Endodermal cell (in vitro differentiated cells): Measurements from ENCODE around the gene SLC12A4. TPM values are rescaled to one million over a fixed set of nuclear protein-coding genes. Genes with fewer than 3 reads are reported as not detected.
A peak's percentile ranks its signal among the peaks of the same experiment; 100 is the strongest.

ENCODE experiments used
- DNase-seq: peaks from one replicate; pipeline ENCODE4 v3.0.0-alpha.2; 2017
- H3K27ac ChIP-seq: 2 replicates; pipeline ENCODE4 v1.5.1; 2013; ENCODE audit warnings: mild to moderate bottlenecking, low read depth, low read length, moderate library complexity
- H3K27me3 ChIP-seq: 2 replicates; pipeline ENCODE4 v1.6.1; 2013; ENCODE audit warnings: mild to moderate bottlenecking, low read length, moderate library complexity; ENCODE audit not compliant: insufficient read depth, control insufficient read depth, poor library complexity, severe bottlenecking
- H3K36me3 ChIP-seq: 2 replicates; pipeline ENCODE4 v1.7.0; 2013; ENCODE audit warnings: mild to moderate bottlenecking, low read length, moderate library complexity; ENCODE audit not compliant: control insufficient read depth, insufficient read depth
- H3K4me1 ChIP-seq: one replicate; pipeline ENCODE4 v1.7.0; 2013; ENCODE audit warnings: low read length; ENCODE audit not compliant: control insufficient read depth, insufficient read depth
- H3K4me3 ChIP-seq: 2 replicates; pipeline ENCODE4 v1.5.1; 2013; ENCODE audit warnings: mild to moderate bottlenecking, low read length, moderate library complexity
- H3K9ac ChIP-seq: 2 replicates; pipeline ENCODE4 v1.6.1; 2013; ENCODE audit warnings: mild to moderate bottlenecking, low read length, moderate library complexity; ENCODE audit not compliant: poor library complexity, severe bottlenecking; ENCODE audit errors: extremely low read depth
- H3K9me3 ChIP-seq: 2 replicates; pipeline ENCODE4 v1.6.1; 2013; ENCODE audit warnings: mild to moderate bottlenecking, low read length, moderate library complexity; ENCODE audit not compliant: control insufficient read depth
- H3K27ac Mint-ChIP-seq: 2 replicates; pipeline ENCODE4 v1.8.0; 2020; ENCODE audit warnings: mixed read lengths
- H3K27me3 Mint-ChIP-seq: 2 replicates; pipeline ENCODE4 v1.8.0; 2021; ENCODE audit warnings: mild to moderate bottlenecking, mixed read lengths; ENCODE audit not compliant: insufficient read depth
- H3K36me3 Mint-ChIP-seq: 2 replicates; pipeline ENCODE4 v1.8.0; 2020; ENCODE audit warnings: low read depth, mixed read lengths
- H3K4me1 Mint-ChIP-seq: 2 replicates; pipeline ENCODE4 v1.8.0; 2020; ENCODE audit warnings: mixed read lengths
- H3K4me3 Mint-ChIP-seq: 2 replicates; pipeline ENCODE4 v1.8.0; 2020; ENCODE audit warnings: mild to moderate bottlenecking, moderate library complexity, mixed read lengths
- H3K9me3 Mint-ChIP-seq: 2 replicates; pipeline ENCODE4 v1.8.0; 2020; ENCODE audit warnings: mild to moderate bottlenecking, mixed read lengths
- WGBS, 2 experiments: methylation state at CpG; one replicate each; pipeline versions ENCODE4 v1.1.5 to v1.1.7; 2013; ENCODE audit warnings: missing lambda C conversion rate in 2 of 2, mixed read lengths in 1 of 2; ENCODE audit not compliant: insufficient coverage in 1 of 2, insufficient read length in 1 of 2; 5-methylcytosine and 5-hydroxymethylcytosine counted together
- total RNA-seq, 2 donors: library from RNA; stranded (reverse); fragmentation: NEBNext Ultra II Directional in 1 of 2; extraction: Animal tissue kit (Norgen Biotek cat#: 25700) in 1 of 2; gene quantifications; 2 replicates in 1 of 2; 3 replicates in 1 of 2; pipeline ENCODE4 v1.2.1, GENCODE V29; 2021
- TF ChIP-seq, protein P1 (sequence below): fragments of 200-600 bp; sonication (generic); conservative IDR thresholded peaks from 2 replicates; pipeline ENCODE4 v1.5.0; 2021; ENCODE audit warnings: antibody characterized with exemption, mild to moderate bottlenecking

Gene SLC12A4
- total RNA-seq, 2 donors from 2014 or later, result 37.9 to 43.4 TPM

DNA sequence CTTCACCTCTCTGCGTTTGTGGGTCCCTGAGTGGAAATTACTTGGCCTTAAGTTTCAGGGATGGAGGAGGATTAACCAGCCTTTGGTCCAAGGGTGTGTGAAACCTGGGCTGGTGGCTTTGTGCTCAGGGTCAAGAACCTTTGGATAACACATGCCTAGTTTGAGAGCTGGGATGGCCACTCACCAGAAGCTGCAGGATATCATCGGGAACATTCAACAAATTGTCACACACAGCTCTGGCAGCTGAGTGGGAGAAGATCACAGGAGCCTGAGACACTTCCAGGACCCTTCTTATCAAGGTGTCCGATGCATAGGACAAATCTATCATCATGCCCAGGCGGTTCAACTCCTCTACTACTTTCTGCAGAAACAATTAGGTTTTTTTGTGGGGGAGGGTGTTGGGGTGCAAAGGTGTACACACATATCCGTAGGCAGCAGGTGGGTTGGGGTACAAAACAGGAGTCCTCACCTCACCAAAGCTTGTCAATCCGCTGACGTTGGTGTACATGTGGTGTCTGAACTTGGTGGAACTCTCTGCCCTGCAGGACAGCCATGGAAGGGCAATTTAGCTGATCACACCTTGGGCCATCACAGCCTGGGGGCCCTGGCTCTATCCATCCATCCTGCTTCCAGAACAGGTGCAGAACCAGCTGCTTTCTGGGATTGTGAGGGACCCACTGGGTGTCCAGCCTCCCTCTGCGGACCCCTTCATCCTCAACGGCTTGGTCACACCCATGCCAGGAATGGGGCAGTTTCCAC is 9.2 kb upstream of the SLC12A4 start:
- Mint-ChIP-seq H3K4me1 (no peaks in the 10 kb centered on the region), H3K9me3 (peaks cover 3% of the 10 kb centered on the region), H3K27me3 (peaks cover 13% of the 10 kb centered on the region), H3K27ac (no peak overlapping the region), H3K4me3 (no peak overlapping the region), H3K36me3 (no peaks in the 10 kb centered on the region)
- DNase-seq, result no peak
- no peak overlapping the region for H3K4me3 ChIP-seq
- 68 to 87% methylated on average over 3 to 9 of the region's 9 CpGs for WGBS, 2 experiments
- no peaks in the 10 kb centered on the region for H3K9me3 ChIP-seq
- no peaks in the 10 kb centered on the region for H3K4me1 ChIP-seq
- peaks cover 15% of the 10 kb centered on the region for H3K27me3 ChIP-seq
- TF ChIP-seq, protein P1, sequence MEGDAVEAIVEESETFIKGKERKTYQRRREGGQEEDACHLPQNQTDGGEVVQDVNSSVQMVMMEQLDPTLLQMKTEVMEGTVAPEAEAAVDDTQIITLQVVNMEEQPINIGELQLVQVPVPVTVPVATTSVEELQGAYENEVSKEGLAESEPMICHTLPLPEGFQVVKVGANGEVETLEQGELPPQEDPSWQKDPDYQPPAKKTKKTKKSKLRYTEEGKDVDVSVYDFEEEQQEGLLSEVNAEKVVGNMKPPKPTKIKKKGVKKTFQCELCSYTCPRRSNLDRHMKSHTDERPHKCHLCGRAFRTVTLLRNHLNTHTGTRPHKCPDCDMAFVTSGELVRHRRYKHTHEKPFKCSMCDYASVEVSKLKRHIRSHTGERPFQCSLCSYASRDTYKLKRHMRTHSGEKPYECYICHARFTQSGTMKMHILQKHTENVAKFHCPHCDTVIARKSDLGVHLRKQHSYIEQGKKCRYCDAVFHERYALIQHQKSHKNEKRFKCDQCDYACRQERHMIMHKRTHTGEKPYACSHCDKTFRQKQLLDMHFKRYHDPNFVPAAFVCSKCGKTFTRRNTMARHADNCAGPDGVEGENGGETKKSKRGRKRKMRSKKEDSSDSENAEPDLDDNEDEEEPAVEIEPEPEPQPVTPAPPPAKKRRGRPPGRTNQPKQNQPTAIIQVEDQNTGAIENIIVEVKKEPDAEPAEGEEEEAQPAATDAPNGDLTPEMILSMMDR, result peak; percentile 26
- no peak overlapping the region for H3K27ac ChIP-seq
- H3K36me3 ChIP-seq, result no peaks in the 10 kb centered on the region
- no peak overlapping the region for H3K9ac ChIP-seq

DNA sequence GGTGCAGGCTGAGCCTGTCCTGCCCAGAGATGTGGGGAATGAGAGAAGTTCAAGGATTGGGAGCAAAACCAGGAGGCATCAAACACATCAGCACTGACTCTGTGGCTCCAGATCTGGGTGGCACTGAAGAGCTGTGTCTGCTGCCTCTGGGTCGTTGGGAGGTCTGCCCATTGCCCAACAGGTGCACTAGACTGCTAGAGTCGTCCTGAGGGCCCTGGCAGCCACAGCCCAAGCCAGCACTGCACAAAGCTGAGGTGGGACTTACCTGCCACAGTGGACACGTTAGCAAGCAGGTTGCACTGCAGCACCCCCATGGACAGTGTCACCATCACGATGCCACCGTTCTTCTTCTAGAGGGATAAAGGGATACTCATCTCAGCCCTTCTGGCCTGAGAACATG is 8.6 kb upstream of the SLC12A4 start:
- TF ChIP-seq, protein P1, result no peak
- WGBS, 2 experiments, result 78 to 79% methylated on average over 4 to 5 of the region's 5 CpGs

DNA sequence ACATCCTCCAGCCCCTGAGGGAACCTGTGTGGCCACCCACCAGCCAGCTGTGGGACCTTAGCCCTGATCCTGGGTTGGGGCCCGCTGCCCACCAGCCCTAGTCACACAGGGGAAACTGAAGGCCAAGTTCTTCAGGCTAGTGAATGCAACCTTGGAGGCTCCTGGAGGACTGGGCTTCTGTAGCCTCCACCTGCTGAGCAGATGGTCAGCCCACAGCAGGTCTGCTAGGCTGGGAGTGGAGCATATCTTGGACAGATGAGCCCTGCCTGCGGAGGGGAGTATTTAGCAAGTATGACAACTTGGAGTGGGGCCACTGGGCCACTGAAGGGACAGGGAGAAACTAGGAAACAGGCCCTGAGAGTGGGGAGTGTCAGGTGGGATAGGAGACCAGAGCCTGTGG is 7.8 kb upstream of the SLC12A4 start:
- H3K9me3 ChIP-seq, result no peaks in the 10 kb centered on the region
- H3K9ac ChIP-seq, result no peak overlapping the region
- H3K4me1 ChIP-seq, result no peaks in the 10 kb centered on the region
- no peaks in the 10 kb centered on the region for H3K36me3 ChIP-seq
- DNase-seq, result peak; percentile 37
- H3K9me3 Mint-ChIP-seq, result no peaks in the 10 kb centered on the region
- H3K27ac ChIP-seq, result no peak overlapping the region
- 83 to 90% methylated on average over 1 to 2 of the region's 2 CpGs for WGBS, 2 experiments
- peaks cover 13% of the 10 kb centered on the region for H3K27me3 Mint-ChIP-seq
- TF ChIP-seq, protein P1, result no peak
- no peak overlapping the region for H3K27ac Mint-ChIP-seq
- no peaks in the 10 kb centered on the region for H3K4me1 Mint-ChIP-seq
- H3K4me3 Mint-ChIP-seq, result no peak overlapping the region
- H3K4me3 ChIP-seq, result no peak overlapping the region
- H3K27me3 ChIP-seq, result peaks cover 15% of the 10 kb centered on the region
- H3K36me3 Mint-ChIP-seq, result no peaks in the 10 kb centered on the region

More for the DNA sequence above, 8.6 kb upstream of the SLC12A4 start:
- Histone ChIP-seq H3K27me3 (peaks cover 15% of the 10 kb centered on the region), H3K4me1 (no peaks in the 10 kb centered on the region), H3K4me3 (no peak overlapping the region), H3K9ac (no peak overlapping the region), H3K9me3 (no peaks in the 10 kb centered on the region), H3K36me3 (no peaks in the 10 kb centered on the region), H3K27ac (no peak overlapping the region)
- Mint-ChIP-seq H3K27me3 (peaks cover 12% of the 10 kb centered on the region), H3K36me3 (no peaks in the 10 kb centered on the region), H3K4me1 (no peaks in the 10 kb centered on the region), H3K9me3 (no peaks in the 10 kb centered on the region), H3K27ac (no peak overlapping the region), H3K4me3 (no peak overlapping the region)
- no peak for DNase-seq
